WERI-Rb-1 (cell line): ENCODE data around the gene PTPRR.

Experiments
- DNase-seq: peaks from one replicate; pipeline ENCODE4 v3.0.0-alpha.2; 2020
- H3K27ac ChIP-seq: fragments of 250-450 bp; sonication (Bioruptor Pico); 2 replicates; pipeline ENCODE4 v1.5.1; 2020; ENCODE audit warnings: mild to moderate bottlenecking, moderate library complexity
- H3K27me3 ChIP-seq: fragments of 250-450 bp; sonication (Bioruptor Pico); 2 replicates; pipeline ENCODE4 v1.5.1; 2021; ENCODE audit warnings: mild to moderate bottlenecking, low read depth, moderate library complexity; ENCODE audit not compliant: insufficient read depth, severe bottlenecking
- H3K36me3 ChIP-seq: fragments of 250-450 bp; sonication (Bioruptor Pico); 2 replicates; pipeline ENCODE4 v1.5.1; 2020; ENCODE audit warnings: mild to moderate bottlenecking, moderate library complexity
- H3K4me3 ChIP-seq: 2 replicates; pipeline ENCODE4 v1.5.1; 2011; ENCODE audit warnings: low read depth, mild to moderate bottlenecking, control low read depth, low read length
- H3K9me3 ChIP-seq: fragments of 250-450 bp; sonication (Bioruptor Pico); 2 replicates; pipeline ENCODE4 v1.5.1; 2021; ENCODE audit warnings: mild to moderate bottlenecking, moderate library complexity; ENCODE audit not compliant: severe bottlenecking
- CTCF ChIP-seq: IDR thresholded peaks from 2 replicates; pipeline ENCODE4 v1.5.1; 2011; ENCODE audit warnings: low read depth, mild to moderate bottlenecking, control low read depth, inconsistent platforms, low read length

The PTPRR gene

DNA sequence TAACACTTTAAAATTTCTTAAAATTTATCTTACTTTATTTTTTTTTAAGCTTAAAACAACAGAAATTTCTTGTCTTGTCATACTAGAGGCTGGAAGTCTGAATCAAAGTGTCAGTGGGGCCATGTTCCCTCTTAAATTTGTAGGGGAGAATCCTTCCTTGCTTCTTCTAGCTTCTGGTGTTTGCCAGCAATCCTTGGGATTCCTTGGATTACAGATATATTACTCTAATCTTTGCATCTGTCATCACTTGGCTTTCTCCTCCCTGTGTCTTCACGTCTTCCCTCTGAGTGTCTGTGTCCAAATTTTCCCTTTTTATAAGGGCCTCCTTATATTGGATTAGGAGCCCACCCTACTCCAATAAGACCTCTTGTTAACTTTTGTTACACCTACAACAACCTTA lies 147.7 kb downstream of the PTPRR start:
- H3K4me3 ChIP-seq = no peak overlapping the region
- no peaks in the 10 kb centered on the region for H3K9me3 ChIP-seq
- no peaks in the 10 kb centered on the region for H3K36me3 ChIP-seq
- TF ChIP-seq CTCF = no peak
- no peak overlapping the region for H3K27ac ChIP-seq
- no peak for DNase-seq
- no peaks in the 10 kb centered on the region for H3K27me3 ChIP-seq

GRCh38 chr12:70771581-70771980 lies 149.0 kb downstream of the PTPRR start:
- no peaks in the 10 kb centered on the region for H3K36me3 ChIP-seq
- H3K27me3 ChIP-seq = no peaks in the 10 kb centered on the region
- TF ChIP-seq CTCF = no peak
- no peak for DNase-seq
- H3K9me3 ChIP-seq = no peaks in the 10 kb centered on the region
- no peak overlapping the region for H3K27ac ChIP-seq
- H3K4me3 ChIP-seq = no peak overlapping the region

DNA sequence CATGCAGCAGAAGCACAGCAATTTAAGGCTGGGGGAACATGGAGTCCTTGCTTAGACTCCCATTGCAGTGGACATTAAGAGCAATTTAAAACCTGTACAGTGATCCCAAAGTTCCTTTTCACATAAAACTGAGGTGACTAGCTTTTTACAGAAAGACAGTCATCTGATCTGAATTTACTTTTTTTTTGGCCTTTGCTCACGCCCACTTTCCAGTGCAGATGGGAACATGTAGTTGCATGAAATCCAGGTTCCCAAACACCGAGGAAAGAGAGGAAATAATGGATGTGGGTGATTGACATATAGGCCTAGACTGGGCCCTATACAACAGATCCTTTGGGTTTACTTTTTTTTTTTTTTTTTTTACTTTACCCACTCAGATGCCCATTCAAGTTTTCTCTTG lies 156.9 kb downstream of the PTPRR start:
- no peak for DNase-seq

DNA sequence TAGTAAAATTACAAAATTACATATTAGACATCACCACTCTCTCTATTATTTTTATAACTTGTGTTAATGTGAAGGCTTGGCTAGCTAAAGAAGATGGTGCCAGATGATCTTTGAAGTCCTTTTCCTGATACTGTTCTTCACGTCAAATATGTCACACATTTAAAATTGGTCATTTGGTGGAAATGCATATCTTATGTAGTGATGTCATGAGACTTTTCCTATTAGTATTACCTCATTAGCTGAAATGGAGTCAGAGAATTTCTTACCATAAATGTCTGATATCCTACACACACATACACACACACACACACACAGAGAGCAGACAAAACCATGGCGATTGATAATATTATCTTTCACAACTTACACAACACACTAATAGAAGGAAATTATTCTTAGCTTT lies 158.5 kb downstream of the PTPRR start:
- DNase-seq = no peak
- no peak for TF ChIP-seq CTCF
- H3K36me3 ChIP-seq = no peaks in the 10 kb centered on the region
- no peak overlapping the region for H3K4me3 ChIP-seq
- H3K27me3 ChIP-seq = no peaks in the 10 kb centered on the region
- H3K27ac ChIP-seq = no peak overlapping the region
- H3K9me3 ChIP-seq = no peaks in the 10 kb centered on the region

More for the DNA sequence above, 156.9 kb downstream of the PTPRR start:
- TF ChIP-seq CTCF = no peak
- no peak overlapping the region for H3K27ac ChIP-seq
- no peaks in the 10 kb centered on the region for H3K36me3 ChIP-seq
- H3K27me3 ChIP-seq = no peaks in the 10 kb centered on the region
- no peak overlapping the region for H3K4me3 ChIP-seq
- H3K9me3 ChIP-seq = no peaks in the 10 kb centered on the region

DNA sequence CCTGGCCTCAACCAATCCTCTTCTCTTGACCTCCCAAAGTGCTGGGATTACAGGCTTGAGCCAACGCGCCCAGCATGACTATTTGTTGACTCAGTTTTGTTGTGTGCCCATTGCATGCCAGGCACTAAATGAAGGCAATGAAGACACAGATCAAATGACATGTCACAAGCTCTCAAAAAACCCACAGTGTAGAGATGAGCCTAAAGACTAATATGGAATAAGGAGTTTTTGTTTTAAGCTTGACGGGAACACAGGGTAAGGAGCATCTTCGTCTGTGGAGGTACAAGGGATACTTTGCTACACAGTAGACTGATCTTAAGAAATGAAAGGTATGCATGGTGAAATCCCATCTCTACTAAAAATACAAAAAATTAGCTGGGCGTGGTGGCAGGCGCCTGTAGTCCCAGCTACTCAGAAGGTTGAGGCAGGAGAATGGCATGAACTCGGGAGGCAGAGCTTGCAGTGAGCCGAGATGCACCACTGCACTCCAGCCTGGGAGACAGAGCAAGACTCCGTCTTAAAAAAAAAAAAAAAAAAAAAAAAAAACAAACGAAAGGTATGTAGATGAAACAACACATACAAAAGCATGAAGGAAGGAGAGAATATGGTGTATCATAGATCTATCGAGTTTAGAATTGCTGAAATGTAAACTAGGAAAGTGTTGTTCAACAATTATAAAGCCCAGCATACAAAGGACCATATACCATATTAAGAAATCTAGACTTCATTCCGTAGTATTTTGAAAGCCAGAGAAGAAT lies 161.2 kb downstream of the PTPRR start:
- no peak overlapping the region for H3K4me3 ChIP-seq
- no peaks in the 10 kb centered on the region for H3K27me3 ChIP-seq
- TF ChIP-seq CTCF = no peak
- H3K36me3 ChIP-seq = no peaks in the 10 kb centered on the region
- DNase-seq = no peak
- H3K9me3 ChIP-seq = no peaks in the 10 kb centered on the region
- no peak overlapping the region for H3K27ac ChIP-seq

- Histone ChIP-seq H3K27me3 (no peaks in the 10 kb centered on the region), H3K4me3 (no peak overlapping the region), H3K9me3 (no peaks in the 10 kb centered on the region), H3K27ac (no peak overlapping the region), H3K36me3 (no peaks in the 10 kb centered on the region)
- no peak for DNase-seq
- TF ChIP-seq CTCF = no peak
Measured at GRCh38 chr12:70758494-70758845, 162.1 kb downstream of the PTPRR start.
